Measurements from ENCODE around the gene GGA3. TPM values are rescaled to one million over a fixed set of nuclear protein-coding genes. Genes with fewer than 3 reads are reported as not detected.
A peak's percentile ranks its signal among the peaks of the same experiment; 100 is the strongest.

GGA3 gene
- total and polyA plus RNA-seq, 2 experiments from 2014 or later, result 22.5 to 54.3 TPM

DNA sequence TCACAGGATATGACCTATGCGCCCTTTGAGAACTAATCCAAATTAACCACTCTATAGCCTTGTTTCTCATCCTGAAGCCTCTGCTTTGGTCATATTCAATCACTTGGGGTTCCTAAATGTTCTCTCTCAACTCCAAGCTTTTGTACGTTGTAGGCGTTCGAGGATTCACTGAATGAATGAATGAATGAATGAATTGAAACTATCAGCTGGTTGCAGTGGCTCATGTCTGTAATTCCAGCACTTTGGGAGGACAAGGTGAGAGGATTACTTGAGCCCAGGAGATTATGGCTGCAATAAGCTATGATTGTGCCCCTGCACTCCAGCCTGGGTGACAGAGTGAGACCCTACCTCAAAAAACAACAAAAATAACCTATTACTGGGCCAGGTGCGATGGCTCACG is 72.8 kb downstream of the GGA3 start:
- H3K36me3 Mint-ChIP-seq (ENCODE audit: low read depth), result no peaks in the 10 kb centered on the region; the same call in 2 of the 3 replicates
- Histone ChIP-seq H3K4me3 (no peak overlapping the region), H2AFZ (0 out of 2 replicates have a peak overlapping the region, but pooled peaks have one; percentile 10), H3K4me2 (no peak overlapping the region), H3K36me3 (ENCODE audit: insufficient read depth) (no peaks in the 10 kb centered on the region), H3K4me1 (ENCODE audit: insufficient read depth) (no peaks in the 10 kb centered on the region), H3F3A (replicated peaks; ENCODE audit: low read depth) (peaks cover 6% of the 10 kb centered on the region; the same call in 1 of the 2 replicates), H3K27me3 (ENCODE audit: insufficient read depth) (no peaks in the 10 kb centered on the region), H4K20me1 (replicated peaks; ENCODE audit: insufficient read depth) (no peaks in the 10 kb centered on the region), H3K27ac (ENCODE audit: low read depth) (no peak overlapping the region), H3K9me2 (ENCODE audit: insufficient read depth) (no peaks in the 10 kb centered on the region), H3K79me2 (replicated peaks; ENCODE audit: insufficient read depth) (no peaks in the 10 kb centered on the region)
- no peak for ATAC-seq
- peaks cover 8% of the 10 kb centered on the region for H3K4me1 Mint-ChIP-seq
- TF ChIP-seq, protein P1, sequence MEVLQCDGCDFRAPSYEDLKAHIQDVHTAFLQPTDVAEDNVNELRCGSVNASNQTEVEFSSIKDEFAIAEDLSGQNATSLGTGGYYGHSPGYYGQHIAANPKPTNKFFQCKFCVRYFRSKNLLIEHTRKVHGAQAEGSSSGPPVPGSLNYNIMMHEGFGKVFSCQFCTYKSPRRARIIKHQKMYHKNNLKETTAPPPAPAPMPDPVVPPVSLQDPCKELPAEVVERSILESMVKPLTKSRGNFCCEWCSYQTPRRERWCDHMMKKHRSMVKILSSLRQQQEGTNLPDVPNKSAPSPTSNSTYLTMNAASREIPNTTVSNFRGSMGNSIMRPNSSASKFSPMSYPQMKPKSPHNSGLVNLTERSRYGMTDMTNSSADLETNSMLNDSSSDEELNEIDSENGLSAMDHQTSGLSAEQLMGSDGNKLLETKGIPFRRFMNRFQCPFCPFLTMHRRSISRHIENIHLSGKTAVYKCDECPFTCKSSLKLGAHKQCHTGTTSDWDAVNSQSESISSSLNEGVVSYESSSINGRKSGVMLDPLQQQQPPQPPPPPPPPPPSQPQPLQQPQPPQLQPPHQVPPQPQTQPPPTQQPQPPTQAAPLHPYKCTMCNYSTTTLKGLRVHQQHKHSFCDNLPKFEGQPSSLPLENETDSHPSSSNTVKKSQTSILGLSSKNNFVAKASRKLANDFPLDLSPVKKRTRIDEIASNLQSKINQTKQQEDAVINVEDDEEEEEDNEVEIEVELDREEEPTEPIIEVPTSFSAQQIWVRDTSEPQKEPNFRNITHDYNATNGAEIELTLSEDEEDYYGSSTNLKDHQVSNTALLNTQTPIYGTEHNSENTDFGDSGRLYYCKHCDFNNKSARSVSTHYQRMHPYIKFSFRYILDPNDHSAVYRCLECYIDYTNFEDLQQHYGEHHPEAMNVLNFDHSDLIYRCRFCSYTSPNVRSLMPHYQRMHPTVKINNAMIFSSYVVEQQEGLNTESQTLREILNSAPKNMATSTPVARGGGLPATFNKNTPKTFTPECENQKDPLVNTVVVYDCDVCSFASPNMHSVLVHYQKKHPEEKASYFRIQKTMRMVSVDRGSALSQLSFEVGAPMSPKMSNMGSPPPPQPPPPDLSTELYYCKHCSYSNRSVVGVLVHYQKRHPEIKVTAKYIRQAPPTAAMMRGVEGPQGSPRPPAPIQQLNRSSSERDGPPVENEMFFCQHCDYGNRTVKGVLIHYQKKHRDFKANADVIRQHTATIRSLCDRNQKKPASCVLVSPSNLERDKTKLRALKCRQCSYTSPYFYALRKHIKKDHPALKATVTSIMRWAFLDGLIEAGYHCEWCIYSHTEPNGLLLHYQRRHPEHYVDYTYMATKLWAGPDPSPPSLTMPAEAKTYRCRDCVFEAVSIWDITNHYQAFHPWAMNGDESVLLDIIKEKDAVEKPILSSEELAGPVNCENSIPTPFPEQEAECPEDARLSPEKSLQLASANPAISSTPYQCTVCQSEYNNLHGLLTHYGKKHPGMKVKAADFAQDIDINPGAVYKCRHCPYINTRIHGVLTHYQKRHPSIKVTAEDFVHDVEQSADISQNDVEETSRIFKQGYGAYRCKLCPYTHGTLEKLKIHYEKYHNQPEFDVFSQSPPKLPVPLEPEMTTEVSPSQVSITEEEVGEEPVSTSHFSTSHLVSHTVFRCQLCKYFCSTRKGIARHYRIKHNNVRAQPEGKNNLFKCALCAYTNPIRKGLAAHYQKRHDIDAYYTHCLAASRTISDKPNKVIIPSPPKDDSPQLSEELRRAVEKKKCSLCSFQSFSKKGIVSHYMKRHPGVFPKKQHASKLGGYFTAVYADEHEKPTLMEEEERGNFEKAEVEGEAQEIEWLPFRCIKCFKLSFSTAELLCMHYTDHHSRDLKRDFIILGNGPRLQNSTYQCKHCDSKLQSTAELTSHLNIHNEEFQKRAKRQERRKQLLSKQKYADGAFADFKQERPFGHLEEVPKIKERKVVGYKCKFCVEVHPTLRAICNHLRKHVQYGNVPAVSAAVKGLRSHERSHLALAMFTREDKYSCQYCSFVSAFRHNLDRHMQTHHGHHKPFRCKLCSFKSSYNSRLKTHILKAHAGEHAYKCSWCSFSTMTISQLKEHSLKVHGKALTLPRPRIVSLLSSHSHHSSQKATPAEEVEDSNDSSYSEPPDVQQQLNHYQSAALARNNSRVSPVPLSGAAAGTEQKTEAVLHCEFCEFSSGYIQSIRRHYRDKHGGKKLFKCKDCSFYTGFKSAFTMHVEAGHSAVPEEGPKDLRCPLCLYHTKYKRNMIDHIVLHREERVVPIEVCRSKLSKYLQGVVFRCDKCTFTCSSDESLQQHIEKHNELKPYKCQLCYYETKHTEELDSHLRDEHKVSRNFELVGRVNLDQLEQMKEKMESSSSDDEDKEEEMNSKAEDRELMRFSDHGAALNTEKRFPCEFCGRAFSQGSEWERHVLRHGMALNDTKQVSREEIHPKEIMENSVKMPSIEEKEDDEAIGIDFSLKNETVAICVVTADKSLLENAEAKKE (CRISPR knock-in tag; IDR thresholded peaks at IDR 0.05), result no peak
- TF ChIP-seq, protein P2, sequence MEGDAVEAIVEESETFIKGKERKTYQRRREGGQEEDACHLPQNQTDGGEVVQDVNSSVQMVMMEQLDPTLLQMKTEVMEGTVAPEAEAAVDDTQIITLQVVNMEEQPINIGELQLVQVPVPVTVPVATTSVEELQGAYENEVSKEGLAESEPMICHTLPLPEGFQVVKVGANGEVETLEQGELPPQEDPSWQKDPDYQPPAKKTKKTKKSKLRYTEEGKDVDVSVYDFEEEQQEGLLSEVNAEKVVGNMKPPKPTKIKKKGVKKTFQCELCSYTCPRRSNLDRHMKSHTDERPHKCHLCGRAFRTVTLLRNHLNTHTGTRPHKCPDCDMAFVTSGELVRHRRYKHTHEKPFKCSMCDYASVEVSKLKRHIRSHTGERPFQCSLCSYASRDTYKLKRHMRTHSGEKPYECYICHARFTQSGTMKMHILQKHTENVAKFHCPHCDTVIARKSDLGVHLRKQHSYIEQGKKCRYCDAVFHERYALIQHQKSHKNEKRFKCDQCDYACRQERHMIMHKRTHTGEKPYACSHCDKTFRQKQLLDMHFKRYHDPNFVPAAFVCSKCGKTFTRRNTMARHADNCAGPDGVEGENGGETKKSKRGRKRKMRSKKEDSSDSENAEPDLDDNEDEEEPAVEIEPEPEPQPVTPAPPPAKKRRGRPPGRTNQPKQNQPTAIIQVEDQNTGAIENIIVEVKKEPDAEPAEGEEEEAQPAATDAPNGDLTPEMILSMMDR (conservative IDR thresholded peaks at IDR 0.05; ENCODE audit: low read depth in 2 of 2), result no peak
- TF ChIP-seq ZNF114 (CRISPR knock-in tag; IDR thresholded peaks at IDR 0.05), result no peak
- DNase-seq (ENCODE audit: low spot score), result no peak
- no peak overlapping the region for H3K27ac Mint-ChIP-seq
- peaks cover 2% of the 10 kb centered on the region for H3K27me3 Mint-ChIP-seq (ENCODE audit: insufficient read depth, low read depth, poor library complexity)
- H3K9me3 Mint-ChIP-seq, result peaks cover 2% of the 10 kb centered on the region; the same call in 1 of the 3 replicates
- no peak overlapping the region for H3K4me3 Mint-ChIP-seq

Other genes with a start within 250 kb of the GGA3 start
- gene MRPL58, start 248.9 kb downstream of the GGA3 start, total RNA-seq (2014; rRNA removed; shearing (Covaris generic)), result 38.0 and 48.5 TPM in 2 replicates
- 66.7 and 68.0 TPM in 2 replicates for gene MRPL58, start 248.9 kb downstream of the GGA3 start, polyA plus RNA-seq (2016; fragmentation: Nextera tagmentation; extraction: Ambion mirVana)
- 240 and 244 TPM in 2 replicates for gene ATP5PD, start 214.6 kb downstream of the GGA3 start, total RNA-seq (2014; rRNA removed; shearing (Covaris generic))
- gene ATP5PD, start 214.6 kb downstream of the GGA3 start, polyA plus RNA-seq (2016; fragmentation: Nextera tagmentation; extraction: Ambion mirVana), result 1,144 and 1,234 TPM in 2 replicates
- 24.3 and 30.0 TPM in 2 replicates for gene KCTD2, start 214.4 kb downstream of the GGA3 start, total RNA-seq (2014; rRNA removed; shearing (Covaris generic))
- gene KCTD2, start 214.4 kb downstream of the GGA3 start, polyA plus RNA-seq (2016; fragmentation: Nextera tagmentation; extraction: Ambion mirVana), result 7.4 and 8.1 TPM in 2 replicates
- gene SLC16A5, start 173.7 kb downstream of the GGA3 start, total RNA-seq (2014; rRNA removed; shearing (Covaris generic)), result 30.1 and 40.0 TPM in 2 replicates
- gene SLC16A5, start 173.7 kb downstream of the GGA3 start, polyA plus RNA-seq (2016; fragmentation: Nextera tagmentation; extraction: Ambion mirVana), result 5.0 and 7.3 TPM in 2 replicates
- gene ARMC7, start 151.6 kb downstream of the GGA3 start, total RNA-seq (2014; rRNA removed; shearing (Covaris generic)), result 4.5 and 5.6 TPM in 2 replicates
- 6.3 and 8.4 TPM in 2 replicates for gene ARMC7, start 151.6 kb downstream of the GGA3 start, polyA plus RNA-seq (2016; fragmentation: Nextera tagmentation; extraction: Ambion mirVana)
- 91.7 and 122 TPM in 2 replicates for gene NT5C, start 129.9 kb downstream of the GGA3 start, total RNA-seq (2014; rRNA removed; shearing (Covaris generic))
- gene NT5C, start 129.9 kb downstream of the GGA3 start, polyA plus RNA-seq (2016; fragmentation: Nextera tagmentation; extraction: Ambion mirVana), result 120 and 134 TPM in 2 replicates
- gene JPT1, start 107.1 kb downstream of the GGA3 start, total RNA-seq (2014; rRNA removed; shearing (Covaris generic)), result 249 and 278 TPM in 2 replicates
- 903 and 929 TPM in 2 replicates for gene JPT1, start 107.1 kb downstream of the GGA3 start, polyA plus RNA-seq (2016; fragmentation: Nextera tagmentation; extraction: Ambion mirVana)
- 133 and 139 TPM in 2 replicates for gene SUMO2, start 78.6 kb downstream of the GGA3 start, total RNA-seq (2014; rRNA removed; shearing (Covaris generic))
- 784 and 890 TPM in 2 replicates for gene SUMO2, start 78.6 kb downstream of the GGA3 start, polyA plus RNA-seq (2016; fragmentation: Nextera tagmentation; extraction: Ambion mirVana)
- gene NUP85, start 55.9 kb downstream of the GGA3 start, total RNA-seq (2014; rRNA removed; shearing (Covaris generic)), result 57.2 and 59.4 TPM in 2 replicates
- gene NUP85, start 55.9 kb downstream of the GGA3 start, polyA plus RNA-seq (2016; fragmentation: Nextera tagmentation; extraction: Ambion mirVana), result 114 and 116 TPM in 2 replicates
- 60.6 and 72.8 TPM in 2 replicates for gene MRPS7, start 273 bp upstream of the GGA3 start, total RNA-seq (2014; rRNA removed; shearing (Covaris generic))
- gene MRPS7, start 273 bp upstream of the GGA3 start, polyA plus RNA-seq (2016; fragmentation: Nextera tagmentation; extraction: Ambion mirVana), result 104 and 114 TPM in 2 replicates
- gene MIF4GD, start 9.6 kb upstream of the GGA3 start, total RNA-seq (2014; rRNA removed; shearing (Covaris generic)), result 15.5 and 15.9 TPM in 2 replicates
- gene MIF4GD, start 9.6 kb upstream of the GGA3 start, polyA plus RNA-seq (2016; fragmentation: Nextera tagmentation; extraction: Ambion mirVana), result 9.4 and 11.3 TPM in 2 replicates
- gene SLC25A19, start 27.8 kb upstream of the GGA3 start, total RNA-seq (2014; rRNA removed; shearing (Covaris generic)), result 16.3 and 22.4 TPM in 2 replicates
- gene SLC25A19, start 27.8 kb upstream of the GGA3 start, polyA plus RNA-seq (2016; fragmentation: Nextera tagmentation; extraction: Ambion mirVana), result 17.9 and 19.4 TPM in 2 replicates
- gene GRB2, start 144.1 kb upstream of the GGA3 start, total RNA-seq (2014; rRNA removed; shearing (Covaris generic)), result 112 and 121 TPM in 2 replicates
- 89.0 and 99.9 TPM in 2 replicates for gene GRB2, start 144.1 kb upstream of the GGA3 start, polyA plus RNA-seq (2016; fragmentation: Nextera tagmentation; extraction: Ambion mirVana)
- 36.6 and 66.0 TPM in 2 replicates for gene TMEM94, start 195.0 kb upstream of the GGA3 start, total RNA-seq (2014; rRNA removed; shearing (Covaris generic))
- gene TMEM94, start 195.0 kb upstream of the GGA3 start, polyA plus RNA-seq (2016; fragmentation: Nextera tagmentation; extraction: Ambion mirVana), result 21.9 and 24.0 TPM in 2 replicates

All from GM23338 (cell line).